Dedifferentiated amniotic fluid mesenchymal stem cell (primary cell): ENCODE measurements around the gene NDOR1.

ENCODE experiments used
- DNase-seq: peaks from one replicate; pipeline ENCODE4 v3.0.0-alpha.2; 2016; ENCODE audit errors: extremely low spot score

NDOR1 gene

DNA sequence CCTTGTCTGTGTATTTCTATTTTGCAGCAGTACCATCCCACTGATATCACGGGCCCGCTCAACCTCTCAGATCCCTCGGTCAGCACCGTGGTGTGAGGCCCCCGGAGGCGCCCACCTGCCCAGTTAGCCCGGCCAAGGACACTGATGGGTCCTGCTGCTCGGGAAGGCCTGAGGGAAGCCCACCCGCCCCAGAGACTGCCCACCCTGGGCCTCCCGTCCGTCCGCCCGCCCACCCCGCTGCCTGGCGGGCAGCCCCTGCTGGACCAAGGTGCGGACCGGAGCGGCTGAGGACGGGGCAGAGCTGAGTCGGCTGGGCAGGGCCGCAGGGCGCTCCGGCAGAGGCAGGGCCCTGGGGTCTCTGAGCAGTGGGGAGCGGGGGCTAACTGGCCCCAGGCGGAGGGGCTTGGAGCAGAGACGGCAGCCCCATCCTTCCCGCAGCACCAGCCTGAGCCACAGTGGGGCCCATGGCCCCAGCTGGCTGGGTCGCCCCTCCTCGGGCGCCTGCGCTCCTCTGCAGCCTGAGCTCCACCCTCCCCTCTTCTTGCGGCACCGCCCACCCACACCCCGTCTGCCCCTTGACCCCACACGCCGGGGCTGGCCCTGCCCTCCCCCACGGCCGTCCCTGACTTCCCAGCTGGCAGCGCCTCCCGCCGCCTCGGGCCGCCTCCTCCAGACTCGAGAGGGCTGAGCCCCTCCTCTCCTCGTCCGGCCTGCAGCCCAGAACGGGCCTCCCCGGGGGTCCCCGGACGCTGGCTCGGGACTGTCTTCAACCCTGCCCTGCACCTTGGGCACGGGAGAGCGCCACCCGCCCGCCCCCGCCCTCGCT, 37.5 kb upstream of the NDOR1 start:
- no peak for DNase-seq

DNA sequence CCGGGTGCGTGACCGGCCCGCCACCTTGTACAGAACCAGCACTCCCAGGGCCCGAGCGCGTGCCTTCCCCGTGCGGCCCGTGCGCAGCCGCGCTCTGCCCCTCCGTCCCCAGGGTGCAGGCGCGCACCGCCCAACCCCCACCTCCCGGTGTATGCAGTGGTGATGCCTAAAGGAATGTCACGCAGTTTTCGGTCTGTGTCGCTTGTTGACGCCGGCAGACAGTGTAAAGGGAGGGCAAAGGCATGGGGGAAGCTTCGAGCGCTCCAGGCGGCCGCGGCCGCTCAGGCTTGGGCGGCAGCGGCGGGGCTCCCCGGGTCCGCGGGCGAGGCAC, 37.0 kb upstream of the NDOR1 start:
- DNase-seq: no peak

DNA sequence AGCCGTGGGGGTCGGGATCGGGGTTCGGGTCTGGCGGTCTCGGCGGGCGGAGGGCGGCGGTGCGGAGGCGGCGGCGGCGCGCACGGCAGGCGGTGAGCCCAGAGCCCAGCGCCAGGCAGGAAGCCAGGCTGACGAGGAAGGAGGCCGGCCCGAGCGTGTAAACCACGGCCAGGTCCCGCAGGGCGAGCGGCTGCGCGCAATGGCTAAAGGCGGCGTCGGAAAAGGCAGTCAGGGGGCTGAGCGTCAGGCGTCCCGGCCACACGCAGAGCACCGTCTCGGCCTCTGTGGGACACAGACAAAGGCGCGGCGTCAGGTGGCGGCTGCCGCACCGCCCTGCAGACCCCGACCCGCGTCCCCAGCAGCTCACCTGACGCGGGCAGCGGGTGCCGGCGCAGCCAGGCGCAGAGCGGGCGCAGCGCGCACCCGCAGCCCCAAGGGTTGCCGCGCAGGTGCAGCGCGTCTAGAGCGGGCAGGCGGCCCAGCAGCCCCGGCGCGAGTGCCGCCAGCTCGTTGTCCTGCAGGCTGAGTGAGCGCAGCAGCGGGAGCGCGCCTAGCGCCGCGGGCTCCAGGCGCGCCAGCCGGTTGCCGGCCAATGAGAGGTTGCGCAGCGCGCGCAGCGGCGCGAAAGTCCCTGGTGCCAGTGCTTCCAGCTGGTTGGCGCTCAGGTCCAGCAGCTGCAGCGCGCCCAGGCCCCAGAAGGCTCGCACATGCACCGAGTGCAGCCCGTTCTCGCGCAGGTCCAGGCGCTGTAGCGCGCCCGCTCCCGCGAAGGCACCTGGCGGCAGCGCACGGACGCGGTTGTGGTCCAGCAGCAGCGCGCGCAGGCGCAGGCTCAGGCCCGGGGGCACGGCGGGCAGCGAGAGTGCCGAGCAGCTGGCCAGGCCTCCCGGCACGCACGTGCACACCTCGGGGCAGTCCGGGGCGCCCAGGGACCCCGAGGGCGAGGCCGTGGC, 36.3 kb upstream of the NDOR1 start:
- no peak for DNase-seq

DNA sequence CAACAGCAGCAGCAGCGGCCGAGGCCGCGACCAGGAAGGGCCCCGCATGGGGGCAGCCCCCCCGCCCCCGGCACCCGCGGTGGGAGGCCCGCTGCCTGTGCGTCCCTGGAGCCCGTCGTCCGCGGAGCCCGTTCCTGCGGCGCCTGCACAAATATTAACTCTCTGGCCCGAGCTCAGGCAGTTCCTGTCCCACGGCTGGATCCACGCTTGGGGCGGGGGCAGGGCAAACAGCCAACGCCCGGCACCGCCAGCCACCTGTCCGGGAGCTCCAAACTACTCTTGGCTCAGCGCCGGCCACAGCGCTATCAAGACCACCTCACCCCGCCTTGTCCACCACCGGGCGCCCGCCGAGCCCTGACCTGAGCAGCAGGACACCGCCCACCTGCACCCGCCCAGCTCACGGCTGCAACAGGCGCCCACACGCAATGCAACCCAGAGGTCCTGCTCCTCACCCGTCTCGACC, 35.6 kb upstream of the NDOR1 start, which contains the start of gene LRRC26:
TSS of gene LRRC26 (minus strand) at position 156 of the 463 bp plus-strand sequence. CDS start at position 48, 108 bp downstream.
- DNase-seq: no peak

DNA sequence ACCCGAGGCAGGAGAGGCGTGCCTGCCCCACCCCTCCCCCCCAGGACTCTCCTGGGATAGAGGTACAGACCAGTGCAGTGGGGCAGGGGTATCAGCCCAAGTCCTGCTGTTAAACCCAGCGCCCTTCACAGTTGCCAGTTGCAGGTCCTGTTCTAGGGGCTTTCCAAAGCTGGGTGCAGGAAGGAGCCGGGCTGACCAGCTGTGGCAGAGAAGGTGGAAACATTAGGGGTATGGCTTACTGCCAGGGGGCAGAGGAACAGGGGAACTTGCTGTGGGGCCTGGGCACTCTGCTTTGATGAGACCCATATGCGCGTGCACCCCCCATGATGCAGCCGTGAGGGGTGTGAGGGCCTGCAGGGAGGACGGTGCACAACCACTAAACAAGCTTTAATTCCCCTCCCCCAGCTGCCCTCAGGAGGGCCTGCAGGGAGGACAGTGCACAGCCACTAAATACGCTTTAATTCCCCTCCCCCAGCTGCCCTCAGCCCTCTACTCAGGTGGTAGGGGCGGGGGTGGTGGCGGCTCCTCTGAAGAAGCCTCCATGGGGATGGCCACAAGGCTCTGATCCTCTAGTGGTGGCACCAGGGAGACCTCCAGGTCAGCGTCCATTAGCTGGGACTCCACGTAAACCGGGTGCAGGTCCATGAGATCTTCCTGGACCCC, 34.9 kb upstream of the NDOR1 start:
- no peak for DNase-seq

DNA sequence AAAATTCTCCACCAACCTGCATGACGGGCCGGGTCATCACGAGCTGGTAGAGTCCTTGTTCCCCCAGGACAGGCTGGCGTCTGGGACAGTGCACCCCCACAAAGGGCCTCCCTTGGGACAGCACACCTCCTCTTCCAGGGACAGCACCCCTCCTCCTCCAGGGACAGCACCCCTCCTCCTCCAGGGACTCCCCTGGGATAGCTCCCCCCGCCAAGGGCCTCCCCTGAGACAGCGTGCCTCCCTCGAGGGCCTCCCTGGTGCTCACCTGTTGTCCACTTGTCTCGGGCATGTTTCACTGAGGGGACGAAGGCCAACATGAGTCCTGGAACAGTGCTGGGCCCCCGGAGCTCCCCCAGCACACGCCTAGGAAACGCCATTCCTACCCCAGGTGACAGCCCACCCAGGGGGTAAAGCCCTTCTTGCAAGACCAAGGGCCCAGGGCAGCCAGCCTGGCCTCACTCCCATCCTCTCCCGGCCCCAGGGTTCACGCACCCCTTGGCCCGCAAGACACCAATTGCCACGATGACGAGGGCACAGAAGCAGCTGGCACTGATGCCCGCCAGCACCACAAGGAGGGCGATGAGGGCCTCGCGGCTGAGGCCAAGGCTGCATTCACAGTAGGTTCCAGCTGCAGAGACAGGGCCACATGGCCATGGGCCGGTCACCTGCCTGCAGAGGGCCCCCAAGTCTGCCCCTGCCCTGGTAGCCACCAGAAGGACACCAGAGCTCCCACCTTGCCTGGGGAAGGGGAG, 34.2 kb upstream of the NDOR1 start:
- no peak for DNase-seq

DNA sequence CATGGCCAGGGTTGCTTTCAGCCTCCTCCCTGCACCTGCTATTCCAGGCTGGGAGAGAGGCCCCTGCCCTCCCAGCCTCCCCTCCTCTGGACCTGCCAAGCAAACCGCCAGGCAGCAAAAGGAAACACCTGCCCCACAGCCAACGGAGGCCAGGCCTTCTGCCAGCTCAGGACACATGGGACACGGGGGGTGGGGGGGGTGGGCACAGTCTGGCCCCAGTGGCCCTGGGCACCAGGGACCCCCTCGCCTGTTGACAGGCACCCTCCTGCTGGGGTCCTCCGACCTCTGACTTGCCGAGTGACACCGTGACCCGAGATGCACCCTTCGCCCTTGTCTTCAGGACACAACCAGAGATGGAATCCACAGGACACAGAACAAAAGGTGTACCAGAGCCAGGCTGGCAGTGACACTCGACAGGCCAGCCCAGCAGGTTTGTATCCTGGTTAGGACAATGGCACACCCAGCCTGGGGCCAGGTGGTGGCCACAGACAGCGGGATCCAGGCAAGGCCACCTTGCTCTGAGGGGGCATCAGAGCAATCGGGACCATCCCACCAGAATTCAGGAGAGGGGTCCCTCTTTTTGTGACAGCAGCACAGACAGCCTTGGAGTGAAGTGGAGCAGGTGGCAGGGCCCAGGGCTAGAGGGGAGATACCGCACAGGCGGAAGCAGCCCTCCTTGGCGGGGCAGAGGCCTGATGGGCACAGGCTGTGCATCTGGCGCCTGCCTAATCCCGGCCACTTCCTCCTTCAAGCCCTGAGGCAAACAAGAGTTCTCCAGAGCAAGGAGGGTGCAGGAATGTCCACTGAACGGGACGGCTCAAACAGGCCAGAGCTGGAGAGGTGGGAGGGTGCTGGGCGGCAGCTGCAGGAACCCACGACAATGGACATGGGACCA, 32.4 kb upstream of the NDOR1 start:
- no peak for DNase-seq

DNA sequence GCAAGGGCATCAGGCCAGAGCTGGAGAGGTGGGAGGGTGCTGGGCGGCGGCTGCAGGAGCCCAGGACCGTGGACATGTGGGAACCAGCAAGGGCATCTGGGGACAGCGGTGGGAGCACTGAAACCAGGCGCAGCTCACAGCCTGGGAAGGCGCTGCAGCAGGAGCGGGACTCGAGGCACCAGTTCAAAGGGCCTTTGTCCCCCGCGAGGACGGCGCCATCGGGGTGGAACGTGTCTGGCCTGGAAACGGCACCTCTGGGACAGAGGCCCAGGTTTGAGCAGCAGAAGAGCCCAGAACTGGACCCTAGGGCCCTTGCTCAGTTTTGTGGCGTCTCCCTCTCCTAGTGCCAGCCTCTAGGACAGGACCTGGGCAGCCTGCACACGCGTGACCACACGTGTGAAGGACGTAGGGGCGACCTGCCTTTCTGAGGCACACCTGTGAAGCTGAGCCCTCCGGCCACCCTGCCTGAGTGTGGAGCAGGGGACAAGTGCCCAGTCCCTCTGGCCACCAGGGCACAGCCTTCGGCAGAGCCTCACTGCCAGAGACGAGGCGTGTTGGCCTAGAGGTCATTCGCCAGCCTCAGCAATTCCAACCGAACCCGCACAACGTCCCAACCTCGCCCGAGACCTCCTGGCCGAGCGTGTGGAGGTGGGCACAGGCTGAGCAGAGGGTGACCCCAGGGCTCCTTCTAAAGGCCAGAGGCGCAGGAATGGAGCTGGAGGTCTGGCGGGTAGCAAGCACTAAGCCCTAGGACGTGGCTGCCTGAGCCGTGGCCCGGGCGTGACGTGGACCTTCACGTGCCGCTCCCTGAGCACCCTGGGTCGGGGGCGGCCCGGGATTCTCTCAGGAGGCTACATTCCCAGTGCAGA, 31.5 kb upstream of the NDOR1 start:
- DNase-seq: no peak

DNA sequence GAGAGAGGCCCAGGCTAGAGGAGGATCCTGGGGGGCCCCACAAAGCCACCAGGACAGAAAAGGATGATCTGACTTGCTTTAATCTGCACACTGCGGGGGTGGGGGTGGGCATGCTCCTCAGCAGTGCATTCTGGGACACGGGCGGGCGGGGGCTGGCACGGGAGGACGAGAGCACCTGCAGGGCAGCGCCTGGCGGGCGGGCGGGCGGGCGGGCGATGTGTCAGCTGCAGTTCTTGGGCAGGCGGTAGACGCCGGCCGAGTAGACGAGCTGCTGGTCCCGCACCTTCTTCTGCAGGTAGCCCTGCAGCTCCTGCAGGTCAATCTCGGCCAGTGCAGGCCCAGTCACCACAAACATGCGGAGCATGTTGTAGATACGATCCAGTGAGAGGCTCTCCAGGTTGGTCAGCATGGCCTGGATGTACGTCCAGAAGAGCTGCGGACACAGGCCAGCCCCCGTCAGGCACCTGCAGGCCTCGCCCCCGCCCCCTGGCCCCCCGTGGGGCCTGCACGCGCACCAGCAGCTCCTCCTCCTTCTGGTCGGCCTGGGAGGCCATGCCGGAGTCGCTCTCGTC, 30.7 kb upstream of the NDOR1 start:
- DNase-seq: no peak

DNA sequence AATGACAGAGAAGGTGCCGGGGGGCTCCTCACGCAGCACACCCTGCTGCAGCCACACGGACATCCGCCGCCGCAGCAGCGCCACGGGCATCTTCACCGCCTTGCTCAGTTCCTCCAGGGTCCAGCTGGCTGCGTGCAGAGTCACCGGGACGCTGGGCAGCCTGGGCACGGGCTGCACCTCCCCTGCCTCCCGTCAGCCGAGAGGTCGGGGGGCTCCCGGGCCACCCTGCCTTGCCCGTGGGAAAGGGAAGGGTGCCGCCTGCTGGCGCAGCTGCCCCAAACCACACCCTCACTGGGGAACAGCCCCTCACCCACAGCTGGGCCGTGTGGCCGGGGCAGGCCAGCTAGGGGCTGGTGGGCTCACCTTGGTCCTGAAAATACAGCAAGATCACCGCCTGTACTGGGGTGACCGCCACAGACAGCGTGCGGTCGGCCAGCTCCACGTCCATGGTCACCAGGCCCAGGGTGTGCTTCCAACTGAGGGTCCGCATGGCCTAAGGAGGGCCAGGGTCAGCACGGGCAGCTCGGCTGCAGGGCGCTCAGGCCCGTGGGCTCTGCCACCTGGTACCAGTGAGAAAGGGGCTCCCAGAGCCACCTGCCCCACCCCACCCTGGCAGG, 30.0 kb upstream of the NDOR1 start:
- DNase-seq: no peak

DNA sequence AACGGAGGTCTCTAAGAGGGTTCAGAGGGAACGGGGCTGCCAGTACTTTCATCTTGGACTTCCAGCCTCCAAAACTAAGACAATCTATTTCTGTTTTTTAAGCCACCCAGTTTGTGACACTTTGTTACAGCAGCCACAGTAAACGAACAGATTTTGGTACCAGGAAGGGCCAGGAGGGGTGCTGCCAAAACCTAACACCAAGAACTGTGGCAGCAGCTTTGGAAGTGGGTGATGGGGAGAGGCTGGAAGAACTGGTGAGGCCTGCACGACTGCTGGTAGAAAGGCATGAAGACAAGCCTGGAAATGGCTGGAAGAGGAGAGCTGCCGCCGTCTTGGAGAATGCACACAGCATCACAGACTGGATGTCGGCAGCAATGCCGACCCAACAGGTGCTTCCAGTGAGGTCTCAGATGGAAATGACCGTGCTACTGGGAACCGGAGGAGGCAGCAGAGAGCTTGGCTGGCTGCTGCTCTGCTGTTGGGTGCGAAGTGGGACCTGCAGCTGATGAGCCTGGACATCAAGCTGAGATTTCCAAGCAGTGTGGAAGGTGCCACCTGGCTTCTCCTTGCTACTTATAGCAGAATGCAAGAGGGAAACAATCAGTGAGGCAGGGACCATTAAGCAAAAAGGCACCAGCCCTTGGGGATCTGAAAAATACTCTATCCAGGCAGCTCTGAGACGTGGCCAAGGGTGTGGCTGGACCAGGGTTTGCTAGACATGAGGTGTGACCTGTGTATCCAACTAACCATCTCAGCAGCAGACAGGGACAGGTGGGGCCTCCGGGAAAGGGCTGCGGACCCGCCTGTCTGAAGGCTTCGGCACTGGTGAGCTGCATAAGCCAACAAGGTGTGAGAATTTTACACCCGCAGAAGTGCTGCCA, 29.0 kb upstream of the NDOR1 start:
- DNase-seq: no peak

DNA sequence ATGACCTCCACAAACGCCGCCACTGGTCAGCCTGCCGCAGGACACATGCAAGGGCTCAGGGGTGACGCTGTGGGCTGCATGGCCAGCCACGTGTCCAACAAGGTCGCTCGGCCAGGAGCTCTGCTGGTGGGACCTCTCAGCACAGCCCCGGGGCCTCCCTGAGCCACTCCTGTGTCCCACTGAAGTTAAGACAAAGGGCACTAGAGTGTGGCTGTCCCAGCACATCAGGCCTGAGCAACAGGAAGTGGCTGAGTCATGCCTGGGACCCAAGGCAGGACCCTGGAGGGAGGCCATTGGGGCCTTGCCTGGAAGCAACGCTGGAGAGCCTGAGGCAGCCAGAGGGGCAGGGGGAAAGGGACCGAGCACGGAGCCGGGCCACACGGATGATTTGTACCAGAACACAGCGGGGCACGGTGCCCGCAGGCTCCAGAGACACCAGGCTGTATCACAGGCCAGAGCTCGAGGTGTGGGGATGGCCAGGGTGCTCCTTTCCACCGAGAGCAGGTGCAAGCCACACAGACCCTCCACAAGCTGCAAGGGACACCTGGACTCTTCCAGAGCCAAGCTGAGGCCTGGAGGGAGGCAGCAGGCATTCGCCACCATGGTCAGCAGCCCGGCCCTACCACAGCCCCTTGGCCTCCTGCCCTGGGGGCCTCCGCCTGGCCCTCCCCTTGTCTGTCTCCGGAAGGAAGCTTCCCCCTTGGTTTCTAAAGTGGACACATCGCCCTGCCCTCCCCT, 27.1 kb upstream of the NDOR1 start:
- DNase-seq: no peak

DNA sequence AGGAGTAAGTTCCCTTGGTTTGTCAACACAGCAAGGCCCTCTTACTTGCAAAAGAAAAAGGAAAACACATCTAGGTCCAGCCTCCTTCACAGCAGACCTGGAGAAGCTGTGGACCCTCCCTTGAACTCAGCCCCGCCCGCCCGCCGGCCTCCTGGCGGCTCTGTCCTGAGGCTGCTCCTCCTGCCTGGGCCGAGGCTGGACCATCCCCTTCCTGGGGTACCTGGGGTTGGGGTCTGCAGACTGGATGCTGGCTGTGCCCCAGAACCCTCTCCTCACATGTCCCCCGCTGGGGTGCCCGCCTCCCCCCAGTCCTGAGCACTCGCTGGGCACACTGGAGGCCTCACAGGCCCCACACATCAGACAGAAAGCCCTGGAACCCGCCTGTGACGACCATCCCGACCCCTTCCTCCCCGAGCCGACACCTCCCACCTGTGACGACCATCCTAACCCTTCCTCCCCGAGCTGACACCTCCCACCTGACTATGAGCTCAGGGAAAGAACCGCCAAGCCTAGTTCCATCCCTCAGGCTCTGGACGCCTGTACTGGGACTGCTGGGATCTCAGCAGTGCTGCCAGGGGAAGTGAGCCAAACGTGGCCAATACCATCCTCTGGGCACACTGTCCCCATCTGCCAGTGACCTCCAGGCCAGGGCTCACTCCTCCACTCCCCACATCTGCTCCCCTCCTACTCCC, 26.4 kb upstream of the NDOR1 start:
- DNase-seq: no peak

DNA sequence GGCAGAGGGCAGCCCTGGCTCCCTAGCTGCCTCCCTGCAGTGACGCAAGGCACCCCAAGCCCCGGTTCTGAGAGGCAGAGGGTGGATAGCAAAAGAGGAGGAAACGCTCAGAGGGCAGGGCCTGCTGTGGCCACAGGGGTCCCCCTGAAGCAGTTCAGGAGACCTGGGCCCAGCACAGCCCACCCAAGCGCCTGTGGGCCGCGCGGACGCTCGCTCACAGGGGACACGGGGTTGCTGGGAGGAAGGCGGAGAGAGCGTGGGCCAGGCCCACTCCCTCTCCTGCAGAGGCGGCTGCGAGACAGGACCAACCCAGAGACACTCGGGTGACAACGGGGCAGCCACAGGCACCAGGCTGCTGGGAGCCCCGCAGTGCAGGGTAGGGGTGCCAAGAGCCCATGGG, 25.7 kb upstream of the NDOR1 start:
- no peak for DNase-seq

DNA sequence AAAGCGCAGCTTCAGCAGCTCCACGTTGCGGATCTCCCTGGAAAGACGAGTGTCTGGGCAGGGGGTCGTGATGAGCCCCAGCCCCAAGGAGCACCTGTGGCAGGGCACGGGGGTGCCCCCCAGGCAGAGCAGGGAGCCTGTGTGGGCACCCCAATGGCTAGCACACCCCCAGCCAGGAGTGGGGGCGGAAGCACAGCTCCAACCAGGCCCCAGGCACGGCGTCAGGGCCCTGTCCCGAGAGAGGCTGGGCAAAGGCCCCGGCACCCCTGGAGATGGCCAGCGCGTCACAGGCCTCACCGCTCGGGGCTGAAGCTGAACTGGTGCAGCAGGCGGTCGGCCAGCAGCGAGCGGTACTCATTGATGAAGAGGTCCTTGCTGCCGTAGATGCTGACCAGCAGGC, 25.0 kb upstream of the NDOR1 start:
- DNase-seq: no peak

DNA sequence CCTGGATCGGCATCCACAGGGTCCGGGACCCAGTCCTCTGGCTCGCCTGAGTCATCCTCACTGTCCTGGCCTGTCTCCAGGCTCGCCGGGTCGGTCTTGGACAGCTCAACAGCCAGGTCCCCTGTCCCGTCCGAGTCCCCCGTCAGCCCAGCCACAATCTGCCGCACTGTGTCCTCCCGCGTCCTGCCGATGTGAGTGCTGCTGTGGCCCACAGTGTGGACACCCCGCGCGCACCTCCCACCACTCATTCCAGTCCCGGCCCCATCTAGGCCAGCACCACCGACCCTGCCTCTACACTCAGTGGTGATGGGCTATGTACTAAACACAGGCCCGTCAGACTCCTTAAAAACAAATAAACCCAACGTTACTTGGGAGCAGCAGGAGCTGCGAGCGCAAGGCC, 23.8 kb upstream of the NDOR1 start:
- no peak for DNase-seq
